Measurements from ENCODE around the gene LGI1. TPM values are rescaled to one million over a fixed set of nuclear protein-coding genes. Genes with fewer than 3 reads are reported as not detected.
A peak's percentile ranks its signal among the peaks of the same experiment; 100 is the strongest.

The LGI1 gene
- 34.3 TPM for polyA plus RNA-seq (ENCODE audit: insufficient read length)

GRCh38 chr10:93757801-93758507, at the start of gene LGI1:
Gene LGI1 (plus strand): TSS chr10:93757936. CDS start chr10:93758145, 209 bp downstream.
- no peak for DNase-seq

- DNase-seq = no peak
Measured at GRCh38 chr10:93710333-93710909, 47.3 kb upstream of the LGI1 start.

GRCh38 chr10:93711891-93712290, 45.8 kb upstream of the LGI1 start:
- DNase-seq = no peak

- no peak for DNase-seq
Measured at GRCh38 chr10:93712593-93712992, 45.1 kb upstream of the LGI1 start.

DNA sequence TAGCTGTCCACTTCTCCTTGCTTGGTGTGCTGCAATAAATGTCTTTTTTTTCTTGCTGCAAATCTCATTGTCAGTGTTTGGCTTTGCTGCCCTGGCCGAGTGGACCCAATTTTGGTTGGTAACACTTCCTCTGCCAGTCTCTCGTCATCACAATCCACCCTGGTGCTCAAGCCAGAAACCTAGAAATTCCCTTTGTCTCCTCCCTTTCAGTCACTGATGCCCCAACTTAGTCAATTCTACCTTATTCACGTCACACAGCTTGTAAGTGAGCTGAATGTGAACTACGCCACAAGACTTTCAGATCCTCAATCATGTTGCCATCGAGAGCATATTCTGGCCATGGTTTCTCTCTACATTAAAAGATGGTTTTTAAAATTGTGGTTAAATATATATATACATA, 42.4 kb upstream of the LGI1 start:
- DNase-seq = no peak

DNA sequence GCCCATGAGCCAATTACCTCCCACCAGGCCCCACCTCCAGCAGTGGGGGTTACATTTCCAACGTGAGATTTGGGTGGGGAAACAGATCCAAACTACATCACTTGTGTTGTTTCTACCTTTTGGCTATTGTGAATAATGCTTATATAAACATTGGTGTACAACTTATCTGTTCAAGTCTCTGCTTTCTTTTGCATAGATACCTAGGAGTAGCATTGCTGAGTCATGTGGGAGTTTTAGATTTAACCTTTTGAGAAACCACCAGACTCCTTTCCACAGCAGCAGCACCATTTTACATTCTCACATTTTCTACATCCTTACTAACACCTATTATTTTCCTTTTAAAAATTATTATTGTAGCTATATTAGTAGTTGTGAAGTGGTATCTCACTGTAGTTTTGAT, 41.0 kb upstream of the LGI1 start:
- DNase-seq = no peak

DNA sequence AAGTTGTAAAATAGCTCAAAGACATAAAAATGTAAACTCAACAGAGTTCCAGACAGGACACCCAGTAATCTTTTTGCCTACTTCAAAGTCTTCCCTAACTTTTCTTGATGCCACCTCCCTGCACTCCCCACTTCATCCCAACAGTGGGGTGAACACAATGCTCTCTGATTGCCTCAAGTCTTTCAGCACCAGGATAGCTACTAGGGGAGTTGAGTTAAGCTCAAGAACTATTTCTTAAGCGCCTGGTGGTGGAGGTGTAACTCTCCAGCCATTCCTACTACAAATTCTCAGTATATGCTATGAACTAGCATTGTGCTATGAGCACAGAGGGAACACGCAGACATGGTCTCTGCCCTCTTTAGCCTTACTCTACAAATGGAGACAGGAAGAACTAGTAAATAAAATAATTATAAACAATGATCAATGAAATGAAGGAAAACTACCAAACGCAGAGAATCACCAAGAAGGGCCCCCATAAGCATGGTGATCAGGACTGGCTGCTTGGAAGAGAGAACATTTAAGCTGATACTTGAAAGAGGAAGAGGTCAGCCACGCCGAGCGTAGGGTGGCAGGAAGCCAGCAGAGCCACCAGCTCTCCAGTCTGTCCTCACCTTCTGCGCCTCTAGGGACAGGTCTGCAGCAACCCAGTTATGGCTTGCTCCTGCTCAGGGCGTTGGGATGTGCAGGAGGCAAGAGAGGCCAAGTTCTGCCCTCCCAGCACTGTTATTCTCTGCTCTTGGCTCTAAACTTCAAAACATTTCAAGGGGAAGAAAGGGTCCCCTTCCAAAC, 38.6 kb upstream of the LGI1 start:
- no peak for DNase-seq

- no peak for DNase-seq
Measured at GRCh38 chr10:93719901-93720300, 37.8 kb upstream of the LGI1 start.

- no peak for DNase-seq
Measured at GRCh38 chr10:93722550-93722949, 35.2 kb upstream of the LGI1 start.

DNA sequence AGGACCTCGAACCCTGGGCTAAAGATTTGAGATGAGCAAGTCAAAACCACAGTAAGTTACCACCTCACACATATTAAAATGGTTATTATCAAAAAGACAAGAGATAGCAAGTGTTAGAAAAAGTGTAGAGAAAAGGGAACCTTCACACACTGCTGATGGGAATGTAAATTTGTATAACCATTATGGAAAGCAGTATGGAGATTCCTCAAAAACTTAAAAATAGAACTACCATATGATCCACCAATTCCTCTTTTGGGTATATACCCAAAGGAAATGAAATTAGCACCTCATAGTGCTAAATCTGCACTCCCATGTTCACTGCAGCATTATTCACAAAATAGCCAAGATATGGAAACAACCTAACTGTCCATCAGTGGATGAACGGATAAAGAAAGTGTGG, 34.6 kb upstream of the LGI1 start:
- DNase-seq = no peak

DNA sequence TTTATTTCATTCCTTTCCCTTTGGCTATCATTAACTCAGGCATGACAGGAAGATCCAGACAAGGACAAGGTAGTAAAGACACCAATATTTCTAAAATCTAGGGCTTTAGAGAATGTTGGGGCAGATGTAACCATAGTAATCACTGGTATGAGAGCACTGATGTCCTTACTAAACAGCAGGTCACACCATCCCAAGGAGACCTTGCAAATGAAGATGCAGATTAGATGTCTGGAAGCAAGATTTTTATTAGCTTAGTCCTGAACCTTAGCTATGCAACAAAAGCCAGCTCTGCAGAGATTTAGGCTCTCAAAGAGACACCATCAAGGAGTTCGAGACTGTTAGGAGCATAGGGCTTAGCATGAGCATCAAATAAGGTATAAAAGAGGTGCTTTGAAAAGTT, 31.7 kb upstream of the LGI1 start:
- DNase-seq = no peak

DNA sequence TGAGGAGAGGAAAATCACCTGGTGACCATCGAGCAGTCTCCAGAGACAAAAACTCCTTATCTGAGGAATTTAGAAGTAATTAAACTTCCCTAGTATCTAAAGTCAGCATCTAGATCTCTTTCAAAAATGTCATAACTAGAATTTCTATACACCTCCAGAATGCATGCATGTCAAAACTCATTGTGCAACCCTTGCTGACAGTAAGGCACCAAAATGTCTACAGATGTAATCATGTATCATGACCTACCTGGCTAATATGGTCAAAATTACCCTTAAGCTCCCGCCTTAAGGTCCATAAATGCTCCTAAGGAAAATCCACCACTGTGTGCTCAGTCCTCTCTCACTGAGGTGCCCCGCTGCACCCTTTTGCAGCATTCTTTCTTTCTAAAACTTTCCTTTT, 16.4 kb upstream of the LGI1 start:
- no peak for DNase-seq

- DNase-seq = no peak
Measured at GRCh38 chr10:93742633-93743349, 14.9 kb upstream of the LGI1 start.

- DNase-seq = no peak
Measured at GRCh38 chr10:93745408-93746065, 12.2 kb upstream of the LGI1 start.

DNA sequence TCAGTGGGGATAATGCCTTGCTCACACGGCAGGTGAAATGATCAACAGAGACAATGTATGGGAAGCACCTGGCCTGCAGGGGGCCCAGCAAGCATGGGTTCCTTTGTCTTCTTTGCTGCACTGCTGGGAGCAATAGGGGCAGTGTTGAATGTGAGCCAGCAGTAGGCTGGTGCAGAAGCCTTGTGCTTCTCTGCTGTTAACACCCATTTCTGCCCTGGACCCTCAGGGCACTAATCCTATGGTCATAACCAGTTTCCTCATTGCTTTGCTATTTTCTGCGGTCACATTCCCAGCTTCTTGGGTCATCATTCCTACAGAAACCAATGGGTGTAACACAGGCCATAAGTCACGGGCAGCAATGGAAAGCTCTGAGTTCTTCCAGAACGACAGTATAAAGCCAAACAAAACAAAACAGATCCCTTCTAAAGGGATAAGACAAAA, 10.9 kb upstream of the LGI1 start:
- peak; percentile 14 for DNase-seq

GRCh38 chr10:93749218-93749799, 8.4 kb upstream of the LGI1 start:
- no peak for DNase-seq

GRCh38 chr10:93751124-93751523, 6.6 kb upstream of the LGI1 start:
- no peak for DNase-seq

- DNase-seq = no peak
Measured at GRCh38 chr10:93751832-93752231, 5.9 kb upstream of the LGI1 start.

- DNase-seq = no peak
Measured at GRCh38 chr10:93752761-93753160, 5.0 kb upstream of the LGI1 start.

- DNase-seq = no peak
Measured at GRCh38 chr10:93753621-93754250, 4.0 kb upstream of the LGI1 start.

GRCh38 chr10:93754761-93755160, 3.0 kb upstream of the LGI1 start:
- no peak for DNase-seq
